Measurements from ENCODE around the gene CADM4. TPM values are rescaled to one million over a fixed set of nuclear protein-coding genes. Genes with fewer than 3 reads are reported as not detected.

The CADM4 gene
- total and polyA plus RNA-seq, 2 of the 8 experiments (the other 6 are each of a cell fraction or from before 2014, with no cell fraction given): 13.5 to 25.0 TPM

DNA sequence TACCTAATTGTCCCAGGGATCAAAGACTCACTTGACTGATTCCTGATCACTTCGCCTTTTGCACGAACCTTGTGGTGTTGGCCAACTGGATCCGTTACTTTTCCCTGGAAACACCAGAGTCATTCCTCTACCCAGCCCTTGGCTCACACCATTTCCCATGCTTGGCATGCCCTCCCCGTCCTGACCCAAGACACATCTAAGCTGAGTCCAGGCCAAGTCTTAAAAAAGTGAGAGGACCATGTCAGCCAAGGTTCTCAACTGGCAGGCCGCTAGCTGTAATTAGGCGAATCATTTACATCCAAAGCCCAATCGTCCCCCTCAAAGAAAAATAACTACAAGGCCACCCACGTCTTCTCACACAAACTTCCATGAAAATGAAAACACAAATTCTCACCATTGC, 18.8 kb upstream of the CADM4 start (continued):
- no peak for TF ChIP-seq SIN3A (conservative IDR thresholded peaks at IDR 0.05 in 1 of 2, IDR thresholded peaks at IDR 0.05 in 1 of 2; ENCODE audit: low read depth in 1 of 2, low read length in 2 of 2)
- TF ChIP-seq, protein P1, sequence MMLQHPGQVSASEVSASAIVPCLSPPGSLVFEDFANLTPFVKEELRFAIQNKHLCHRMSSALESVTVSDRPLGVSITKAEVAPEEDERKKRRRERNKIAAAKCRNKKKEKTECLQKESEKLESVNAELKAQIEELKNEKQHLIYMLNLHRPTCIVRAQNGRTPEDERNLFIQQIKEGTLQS (IDR thresholded peaks at IDR 0.05; ENCODE audit: insufficient read depth, low read depth, low read length): no peak
